ENCODE measurements around the gene MICU2. TPM values are rescaled to one million over a fixed set of nuclear protein-coding genes. Genes with fewer than 3 reads are reported as not detected.

The MICU2 gene
- total RNA-seq, 2 experiments from 2014 or later: 25.4 to 28.4 TPM

DNA sequence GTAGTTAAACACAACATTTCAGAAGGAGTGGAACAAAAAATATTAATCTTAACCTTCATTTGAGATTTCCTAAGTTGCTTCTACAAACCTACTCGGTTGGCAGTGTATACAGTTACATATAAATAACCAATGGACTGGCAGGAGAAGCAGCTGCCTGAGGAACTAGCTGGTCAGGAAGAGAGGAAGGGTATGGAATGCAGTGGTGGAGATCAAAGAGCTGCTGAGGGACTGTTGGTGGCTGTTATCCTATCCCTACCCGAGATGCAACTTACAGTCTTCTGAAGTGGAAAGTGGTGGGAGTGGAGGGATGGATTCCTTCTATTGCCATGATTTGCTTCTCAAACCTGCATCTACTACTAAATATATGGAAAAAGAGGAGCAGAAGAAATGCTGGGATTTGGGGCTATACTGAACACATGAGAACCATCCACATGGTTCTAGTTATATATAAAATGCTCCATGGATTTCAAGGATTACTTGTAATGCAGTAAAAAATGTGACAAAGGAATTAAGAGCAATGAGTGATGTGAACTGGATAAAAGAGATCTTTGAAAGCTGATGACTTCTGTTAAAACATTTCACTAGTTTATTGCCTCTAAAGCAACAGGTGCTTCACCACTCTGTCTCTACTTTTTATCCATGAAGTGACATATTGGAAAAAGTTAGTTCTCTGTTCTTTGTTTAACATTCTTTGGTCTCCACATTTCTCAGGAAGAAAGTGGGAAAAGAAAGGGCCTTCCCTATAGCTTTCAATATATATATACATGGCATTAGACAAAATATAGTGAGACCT lies 29.9 kb downstream of the MICU2 start:
- no peaks in the 10 kb centered on the region for H3K4me1 ChIP-seq (ENCODE audit: insufficient read depth, low read length)
- H3K4me3 Mint-ChIP-seq: no peak overlapping the region
- H3K4me1 Mint-ChIP-seq (ENCODE audit: low read depth): peaks cover 54% of the 10 kb centered on the region
- intact Hi-C loops (cut with DNase I, micrococcal nuclease): loop anchor here in 1 of 2 experiments (2.0 kb wide), 1 partner anchor 15 kb away; no protein-coding TSS in a partner anchor
- H3K36me3 Mint-ChIP-seq (ENCODE audit: low read depth): peaks cover 14% of the 10 kb centered on the region
- DNase-seq: no peak
- peaks cover 3% of the 10 kb centered on the region for H3K36me3 ChIP-seq (ENCODE audit: insufficient read depth, low read length)
- H3K27me3 Mint-ChIP-seq: no peaks in the 10 kb centered on the region
- no peaks in the 10 kb centered on the region for H3K9me3 Mint-ChIP-seq
- TF ChIP-seq, protein P1, sequence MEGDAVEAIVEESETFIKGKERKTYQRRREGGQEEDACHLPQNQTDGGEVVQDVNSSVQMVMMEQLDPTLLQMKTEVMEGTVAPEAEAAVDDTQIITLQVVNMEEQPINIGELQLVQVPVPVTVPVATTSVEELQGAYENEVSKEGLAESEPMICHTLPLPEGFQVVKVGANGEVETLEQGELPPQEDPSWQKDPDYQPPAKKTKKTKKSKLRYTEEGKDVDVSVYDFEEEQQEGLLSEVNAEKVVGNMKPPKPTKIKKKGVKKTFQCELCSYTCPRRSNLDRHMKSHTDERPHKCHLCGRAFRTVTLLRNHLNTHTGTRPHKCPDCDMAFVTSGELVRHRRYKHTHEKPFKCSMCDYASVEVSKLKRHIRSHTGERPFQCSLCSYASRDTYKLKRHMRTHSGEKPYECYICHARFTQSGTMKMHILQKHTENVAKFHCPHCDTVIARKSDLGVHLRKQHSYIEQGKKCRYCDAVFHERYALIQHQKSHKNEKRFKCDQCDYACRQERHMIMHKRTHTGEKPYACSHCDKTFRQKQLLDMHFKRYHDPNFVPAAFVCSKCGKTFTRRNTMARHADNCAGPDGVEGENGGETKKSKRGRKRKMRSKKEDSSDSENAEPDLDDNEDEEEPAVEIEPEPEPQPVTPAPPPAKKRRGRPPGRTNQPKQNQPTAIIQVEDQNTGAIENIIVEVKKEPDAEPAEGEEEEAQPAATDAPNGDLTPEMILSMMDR (IDR thresholded peaks at IDR 0.05): no peak
- ChIA-PET CTCF (no interaction called here), POLR2A (no interaction called here)
- H3K9me3 ChIP-seq (ENCODE audit: control insufficient read depth in 1 of 2, insufficient read depth in 1 of 2, low read length in 2 of 2): no peaks in the 10 kb centered on the region
- ATAC-seq (ENCODE audit: poor library complexity): no peak
- H3K4me3 ChIP-seq (ENCODE audit: low read length): no peak overlapping the region
- H3K27ac ChIP-seq (ENCODE audit: low read depth in 1 of 2, low read length in 2 of 2): no peak overlapping the region
- no peak overlapping the region for H3K27ac Mint-ChIP-seq
- H3K27me3 ChIP-seq (ENCODE audit: control insufficient read depth in 1 of 2, insufficient read depth in 2 of 2, low read length in 2 of 2): no peaks in the 10 kb centered on the region

DNA sequence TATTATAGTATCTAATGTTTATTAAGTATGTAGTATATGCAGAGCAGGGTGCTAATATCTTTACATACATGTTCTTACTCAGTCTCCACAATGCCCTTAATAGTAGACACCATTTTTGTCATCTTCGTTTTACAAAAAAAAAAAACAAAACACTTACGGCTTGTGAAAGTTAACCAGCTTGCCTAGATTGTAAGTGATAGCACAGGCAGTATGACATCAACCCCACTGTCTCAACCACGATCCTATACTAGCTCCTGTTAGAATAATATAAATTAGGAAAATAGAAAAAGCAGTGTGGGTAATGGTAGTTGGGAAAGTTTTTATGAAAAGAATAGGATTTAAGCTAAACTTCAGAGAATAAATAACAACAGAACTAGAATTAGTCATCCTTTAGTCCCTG lies 34.3 kb downstream of the MICU2 start:
- H3K9me3 ChIP-seq (ENCODE audit: control insufficient read depth in 1 of 2, insufficient read depth in 1 of 2, low read length in 2 of 2): no peaks in the 10 kb centered on the region
- peaks cover 19% of the 10 kb centered on the region for H3K36me3 ChIP-seq (ENCODE audit: insufficient read depth, low read length)
- Mint-ChIP-seq H3K9me3 (no peaks in the 10 kb centered on the region), H3K4me1 (ENCODE audit: low read depth) (peaks cover 45% of the 10 kb centered on the region), H3K27me3 (no peaks in the 10 kb centered on the region), H3K27ac (no peak overlapping the region), H3K4me3 (no peak overlapping the region), H3K36me3 (ENCODE audit: low read depth) (peaks cover 41% of the 10 kb centered on the region)
- H3K4me3 ChIP-seq (ENCODE audit: low read length): no peak overlapping the region
- no peaks in the 10 kb centered on the region for H3K4me1 ChIP-seq (ENCODE audit: insufficient read depth, low read length)
- intact Hi-C loops (cut with DNase I, micrococcal nuclease): no loop called here
- no peak overlapping the region for H3K27ac ChIP-seq (ENCODE audit: low read depth in 1 of 2, low read length in 2 of 2)
- H3K27me3 ChIP-seq (ENCODE audit: control insufficient read depth in 1 of 2, insufficient read depth in 2 of 2, low read length in 2 of 2): no peaks in the 10 kb centered on the region
- POLR2A ChIA-PET: interaction anchor here (0.6 kb wide), 1 partner anchor 20 kb away, joined by 3 read pairs; no protein-coding TSS in a partner anchor
- ATAC-seq (ENCODE audit: poor library complexity) (no peak), DNase-seq (no peak)
- TF ChIP-seq, protein P1 (IDR thresholded peaks at IDR 0.05): no peak
- CTCF ChIA-PET: no interaction called here

DNA sequence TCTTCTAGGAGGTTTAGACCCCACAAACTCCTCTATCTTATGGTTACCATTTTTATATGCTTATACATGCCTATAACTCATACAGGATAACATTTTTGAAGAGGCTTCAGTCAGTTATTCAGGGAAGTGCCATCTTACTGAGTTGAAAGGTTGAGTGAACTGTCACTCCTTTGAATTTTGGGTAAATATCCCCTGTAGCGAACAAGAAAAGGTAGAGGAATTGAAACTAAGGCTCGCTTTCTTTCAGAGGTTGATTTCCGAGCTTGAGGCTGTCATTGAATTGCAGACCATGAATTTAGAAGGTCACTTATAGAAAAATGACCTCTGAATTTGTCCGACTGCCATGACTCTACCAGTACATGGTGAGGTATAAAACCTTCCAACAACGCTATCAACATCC lies 35.1 kb downstream of the MICU2 start:
- Histone ChIP-seq H3K9me3 (ENCODE audit: control insufficient read depth in 1 of 2, insufficient read depth in 1 of 2, low read length in 2 of 2) (no peaks in the 10 kb centered on the region), H3K27me3 (ENCODE audit: control insufficient read depth in 1 of 2, insufficient read depth in 2 of 2, low read length in 2 of 2) (no peaks in the 10 kb centered on the region), H3K4me1 (ENCODE audit: insufficient read depth, low read length) (no peaks in the 10 kb centered on the region), H3K36me3 (ENCODE audit: insufficient read depth, low read length) (peaks cover 25% of the 10 kb centered on the region), H3K4me3 (ENCODE audit: low read length) (no peak overlapping the region), H3K27ac (ENCODE audit: low read depth in 1 of 2, low read length in 2 of 2) (no peak overlapping the region)
- DNase-seq: no peak
- ChIA-PET POLR2A (no interaction called here), CTCF (interaction anchor here (0.9 to 1.9 kb wide), 2 partner anchors 8 to 220 kb away, joined by 3 to 4 read pairs; no protein-coding TSS in a partner anchor)
- Mint-ChIP-seq H3K9me3 (no peaks in the 10 kb centered on the region), H3K27me3 (no peaks in the 10 kb centered on the region), H3K4me3 (no peak overlapping the region), H3K27ac (no peak overlapping the region), H3K36me3 (ENCODE audit: low read depth) (peaks cover 46% of the 10 kb centered on the region), H3K4me1 (ENCODE audit: low read depth) (peaks cover 37% of the 10 kb centered on the region)
- ATAC-seq (ENCODE audit: poor library complexity): no peak
- intact Hi-C loops (cut with DNase I, micrococcal nuclease): no loop called here
- TF ChIP-seq, protein P1 (IDR thresholded peaks at IDR 0.05): no peak

Data from CD4-positive, alpha-beta T cell (primary cell).